22Rv1 (cell line): ENCODE data around the gene CPNE5.

Experiments
- H3K27ac ChIP-seq: fragments of 450-650 bp; 2 replicates; pipeline ENCODE4 v1.5.1; 2017
- ZFX ChIP-seq: fragments of 450-650 bp; IDR thresholded peaks from 2 replicates; pipeline ENCODE4 v1.6.1; 2017; ENCODE audit warnings: antibody characterized with exemption, borderline replicate concordance
- TF ChIP-seq, protein P1 (sequence below): fragments of 450-650 bp; IDR thresholded peaks from 2 replicates; pipeline ENCODE4 v1.5.1; 2017; ENCODE audit warnings: mild to moderate bottlenecking

Gene CPNE5

DNA sequence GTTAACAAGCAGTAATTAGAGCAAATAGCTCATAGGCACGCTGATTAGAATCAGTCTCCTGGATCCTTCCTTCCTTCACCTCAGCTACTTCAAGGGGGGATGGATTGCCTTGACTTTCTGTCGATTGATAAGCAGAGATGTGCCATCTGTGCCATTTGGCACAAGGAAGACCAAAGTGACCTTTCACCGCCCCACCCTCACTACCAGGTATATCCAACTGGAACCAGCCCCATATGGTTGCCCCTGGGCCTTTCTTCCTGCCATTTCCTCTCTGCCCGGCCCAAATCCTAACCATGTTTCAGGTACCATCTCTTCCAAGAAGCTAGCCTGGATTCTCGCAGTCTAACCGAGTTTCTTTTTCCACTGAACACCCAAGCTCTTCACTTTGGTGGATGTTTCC is 8.7 kb upstream of the CPNE5 start:
- no peak for TF ChIP-seq ZFX
- TF ChIP-seq, protein P1, sequence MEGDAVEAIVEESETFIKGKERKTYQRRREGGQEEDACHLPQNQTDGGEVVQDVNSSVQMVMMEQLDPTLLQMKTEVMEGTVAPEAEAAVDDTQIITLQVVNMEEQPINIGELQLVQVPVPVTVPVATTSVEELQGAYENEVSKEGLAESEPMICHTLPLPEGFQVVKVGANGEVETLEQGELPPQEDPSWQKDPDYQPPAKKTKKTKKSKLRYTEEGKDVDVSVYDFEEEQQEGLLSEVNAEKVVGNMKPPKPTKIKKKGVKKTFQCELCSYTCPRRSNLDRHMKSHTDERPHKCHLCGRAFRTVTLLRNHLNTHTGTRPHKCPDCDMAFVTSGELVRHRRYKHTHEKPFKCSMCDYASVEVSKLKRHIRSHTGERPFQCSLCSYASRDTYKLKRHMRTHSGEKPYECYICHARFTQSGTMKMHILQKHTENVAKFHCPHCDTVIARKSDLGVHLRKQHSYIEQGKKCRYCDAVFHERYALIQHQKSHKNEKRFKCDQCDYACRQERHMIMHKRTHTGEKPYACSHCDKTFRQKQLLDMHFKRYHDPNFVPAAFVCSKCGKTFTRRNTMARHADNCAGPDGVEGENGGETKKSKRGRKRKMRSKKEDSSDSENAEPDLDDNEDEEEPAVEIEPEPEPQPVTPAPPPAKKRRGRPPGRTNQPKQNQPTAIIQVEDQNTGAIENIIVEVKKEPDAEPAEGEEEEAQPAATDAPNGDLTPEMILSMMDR: no peak
- H3K27ac ChIP-seq: peak overlapping the region; percentile 49; the same call in 1 of the 2 replicates

DNA sequence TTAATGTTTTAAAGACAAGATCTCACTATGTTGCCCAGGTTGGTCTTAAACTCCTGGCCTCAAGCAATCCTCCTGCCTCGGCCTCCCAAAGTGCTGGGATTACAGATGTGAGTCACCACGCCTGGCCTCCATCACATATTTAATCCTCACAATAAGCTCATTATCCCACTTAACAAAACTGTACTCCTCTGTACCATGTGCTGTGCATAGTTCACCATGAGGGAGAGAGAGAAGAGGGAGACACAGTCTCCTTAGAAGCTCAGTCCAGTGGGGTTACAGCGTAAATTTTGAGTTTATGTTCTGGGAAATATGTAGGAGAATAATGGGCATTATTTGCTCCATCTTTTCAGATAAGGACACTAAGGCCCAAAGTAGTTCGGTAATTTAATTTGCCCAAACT is 7.9 kb upstream of the CPNE5 start:
- no peak overlapping the region for H3K27ac ChIP-seq
- no peak for TF ChIP-seq ZFX
- TF ChIP-seq, protein P1: no peak

DNA sequence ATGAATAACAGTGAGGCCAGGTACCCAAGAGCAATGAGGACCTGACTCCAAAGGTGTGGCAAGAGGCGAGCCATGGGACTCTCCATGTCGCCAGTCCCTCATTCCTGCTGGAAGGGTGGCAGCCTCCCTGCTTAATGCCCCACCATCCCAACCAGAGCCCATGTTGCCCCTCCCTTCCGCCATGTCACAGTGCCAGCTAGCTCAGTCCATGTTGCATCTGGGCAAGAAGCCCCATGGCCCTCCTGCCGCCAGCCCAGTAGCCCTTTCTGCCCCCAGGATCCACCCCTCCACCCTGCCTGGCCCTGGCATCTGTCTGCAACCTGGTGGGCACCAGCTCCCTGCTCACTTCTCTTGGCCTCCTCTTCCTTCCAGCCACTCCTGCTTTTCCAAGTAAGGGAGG is 6.0 kb upstream of the CPNE5 start:
- TF ChIP-seq, protein P1: no peak
- TF ChIP-seq ZFX: no peak

DNA sequence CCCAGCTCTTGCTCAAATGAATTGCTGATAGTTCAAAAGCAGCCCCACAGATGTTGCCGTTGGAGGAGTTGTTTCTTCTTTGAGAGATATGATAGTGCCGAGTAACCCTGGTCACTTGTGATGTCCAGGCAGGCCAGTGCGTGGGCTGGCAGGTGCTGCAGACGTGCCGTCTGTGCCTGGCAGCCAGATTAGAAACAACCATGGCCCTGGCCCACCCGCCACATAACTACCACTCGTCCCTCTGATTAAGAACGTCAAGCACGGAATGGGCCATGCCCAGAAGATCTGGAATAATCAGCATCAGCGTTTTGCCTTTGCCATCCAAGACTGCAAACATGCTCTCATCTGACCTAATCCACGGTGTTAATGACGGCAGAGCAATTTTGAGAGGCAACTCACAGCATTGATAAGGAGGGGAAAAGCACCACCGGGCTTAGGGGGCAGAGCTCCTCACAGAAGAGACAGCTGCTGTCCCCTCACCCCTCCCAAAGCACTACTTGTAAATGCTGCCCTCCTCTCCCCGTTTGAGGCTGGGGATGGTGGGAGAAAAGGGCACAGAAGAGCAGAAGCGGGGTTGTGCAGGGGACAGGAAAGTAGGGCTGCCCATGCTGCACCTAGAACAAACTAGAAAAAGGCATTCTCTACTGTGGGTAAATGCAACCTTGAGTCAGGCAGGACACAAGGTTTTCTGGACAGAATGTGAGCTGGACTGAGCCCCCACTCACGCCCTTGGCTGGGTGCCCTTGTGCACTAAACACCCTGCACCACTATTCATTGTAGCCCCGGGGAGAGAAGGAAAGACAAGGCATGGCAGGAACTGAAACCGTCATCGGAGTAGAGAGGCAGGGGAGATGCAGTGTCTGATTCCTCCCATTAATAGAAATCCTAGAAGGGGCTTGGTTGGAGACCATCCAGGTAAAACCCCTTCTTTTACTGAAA is 5.3 kb upstream of the CPNE5 start:
- no peak overlapping the region for H3K27ac ChIP-seq
- TF ChIP-seq, protein P1: no peak
- TF ChIP-seq ZFX: no peak

More for the DNA sequence above, 6.0 kb upstream of the CPNE5 start:
- H3K27ac ChIP-seq: no peak overlapping the region

DNA sequence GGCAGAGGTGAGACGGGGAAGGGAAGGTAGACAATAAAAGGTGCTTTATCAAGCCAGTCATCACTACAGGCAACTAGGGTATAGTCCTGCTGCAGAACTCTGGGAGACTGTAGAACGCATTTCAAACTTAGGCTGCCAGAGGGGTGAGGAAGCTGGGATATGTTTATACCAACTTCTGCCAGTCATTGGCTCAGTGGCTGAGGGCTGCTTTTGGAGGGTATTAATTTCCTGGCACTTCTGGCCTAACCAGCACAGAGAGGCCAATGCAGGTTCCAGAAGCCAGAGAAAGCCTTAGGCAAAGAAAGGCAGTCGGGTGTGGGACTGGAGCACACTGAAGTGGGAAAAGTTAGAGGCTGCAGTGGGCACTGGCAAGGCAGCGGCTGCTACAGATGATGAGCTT is 3.9 kb upstream of the CPNE5 start:
- no peak overlapping the region for H3K27ac ChIP-seq
- TF ChIP-seq, protein P1: no peak
- TF ChIP-seq ZFX: no peak

DNA sequence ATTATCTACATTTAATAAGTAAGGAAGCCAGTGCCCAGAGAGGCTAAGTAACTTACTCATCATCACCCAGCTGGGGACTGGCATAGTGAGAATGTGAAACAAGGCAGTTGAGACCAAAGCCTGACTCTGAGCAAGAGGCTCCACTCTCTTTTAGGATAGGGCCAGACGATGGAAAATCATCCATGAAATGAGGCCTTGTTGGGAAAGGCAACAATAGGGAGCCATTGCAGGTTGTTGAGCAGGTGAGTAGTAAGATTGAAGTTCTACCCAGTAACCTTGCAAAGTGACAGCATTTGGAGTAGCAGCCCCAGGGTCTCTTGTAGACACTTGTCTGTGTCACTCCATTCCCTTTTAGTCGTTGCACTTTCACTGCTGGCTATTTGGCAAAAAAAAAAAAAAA is 2.5 kb upstream of the CPNE5 start:
- H3K27ac ChIP-seq: no peak overlapping the region
- TF ChIP-seq ZFX: no peak
- TF ChIP-seq, protein P1: no peak
